MM.1S (cell line): ENCODE results near the gene PRLH.

ENCODE experiments used
- EZH2 ChIP-seq: fragments of 300-600 bp; sonication (generic); optimal IDR thresholded peaks from 2 replicates; pipeline ENCODE3; 2017; ENCODE audit warnings: low read depth, mild to moderate bottlenecking, antibody characterized with exemption, low read length, mixed read lengths
- EZH2phosphoT487 ChIP-seq: fragments of 300-600 bp; sonication (generic); IDR thresholded peaks from 2 replicates; pipeline ENCODE4 v1.6.1; 2018; ENCODE audit warnings: antibody characterized with exemption, low read length
- TF ChIP-seq, protein P1 (sequence below): fragments of 300-600 bp; sonication (generic); IDR thresholded peaks from 2 replicates; pipeline ENCODE4 v1.5.1; 2016; ENCODE audit warnings: antibody characterized with exemption, low read length, mixed read lengths

DNA sequence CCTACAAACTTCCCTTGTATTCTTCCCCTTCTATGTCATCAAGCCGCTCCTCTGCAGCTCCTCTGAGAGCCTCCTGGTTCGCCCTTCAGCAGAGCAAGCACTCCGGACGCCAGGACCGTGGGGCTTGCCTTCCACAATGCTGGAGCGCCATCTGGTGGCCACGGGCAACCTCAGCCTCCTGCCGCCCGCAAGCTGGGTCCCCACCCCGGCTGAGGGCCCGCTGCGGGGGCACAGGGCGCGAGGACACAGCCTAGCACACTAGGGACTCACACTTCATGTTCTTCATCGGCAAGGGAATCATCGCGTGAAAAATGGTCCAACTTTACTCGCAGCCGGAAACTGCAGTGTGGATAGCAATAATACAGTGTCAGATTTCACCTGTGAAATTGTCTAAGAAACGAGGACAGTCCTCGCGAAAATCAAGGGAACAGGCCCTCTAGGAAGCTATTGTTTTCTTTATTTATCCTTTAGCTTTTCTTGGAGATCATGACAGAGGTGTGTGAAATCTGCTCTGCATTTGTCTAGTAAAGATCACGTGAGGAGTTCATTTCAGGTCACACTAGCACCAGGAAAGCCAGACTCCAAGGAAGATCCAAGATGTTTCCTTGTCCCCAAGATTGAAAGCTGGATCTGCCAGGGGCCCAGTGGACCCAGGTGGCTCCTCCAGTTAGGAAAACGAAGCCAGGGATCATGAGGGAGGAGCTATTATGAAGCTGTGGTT, 5.8 kb downstream of the PRLH start:
- TF ChIP-seq, protein P1, sequence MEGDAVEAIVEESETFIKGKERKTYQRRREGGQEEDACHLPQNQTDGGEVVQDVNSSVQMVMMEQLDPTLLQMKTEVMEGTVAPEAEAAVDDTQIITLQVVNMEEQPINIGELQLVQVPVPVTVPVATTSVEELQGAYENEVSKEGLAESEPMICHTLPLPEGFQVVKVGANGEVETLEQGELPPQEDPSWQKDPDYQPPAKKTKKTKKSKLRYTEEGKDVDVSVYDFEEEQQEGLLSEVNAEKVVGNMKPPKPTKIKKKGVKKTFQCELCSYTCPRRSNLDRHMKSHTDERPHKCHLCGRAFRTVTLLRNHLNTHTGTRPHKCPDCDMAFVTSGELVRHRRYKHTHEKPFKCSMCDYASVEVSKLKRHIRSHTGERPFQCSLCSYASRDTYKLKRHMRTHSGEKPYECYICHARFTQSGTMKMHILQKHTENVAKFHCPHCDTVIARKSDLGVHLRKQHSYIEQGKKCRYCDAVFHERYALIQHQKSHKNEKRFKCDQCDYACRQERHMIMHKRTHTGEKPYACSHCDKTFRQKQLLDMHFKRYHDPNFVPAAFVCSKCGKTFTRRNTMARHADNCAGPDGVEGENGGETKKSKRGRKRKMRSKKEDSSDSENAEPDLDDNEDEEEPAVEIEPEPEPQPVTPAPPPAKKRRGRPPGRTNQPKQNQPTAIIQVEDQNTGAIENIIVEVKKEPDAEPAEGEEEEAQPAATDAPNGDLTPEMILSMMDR, result peak; percentile 90
- TF ChIP-seq EZH2, result no peak
- TF ChIP-seq EZH2phosphoT487, result no peak
